IPS DF 6.9 (cell line): ENCODE measurements around the gene NCBP3.

Source experiments
- DNase-seq: peaks from one replicate; pipeline ENCODE4 v3.0.0-alpha.2; 2013; ENCODE audit warnings: low read depth, low spot score
- H3K27ac ChIP-seq: one replicate; pipeline ENCODE4 v1.5.1; 2013; ENCODE audit warnings: low read length, control low read depth
- H3K27me3 ChIP-seq: 2 replicates; pipeline ENCODE4 v1.6.1; 2013; ENCODE audit warnings: mild to moderate bottlenecking, low read length; ENCODE audit not compliant: control insufficient read depth, insufficient read depth
- H3K36me3 ChIP-seq: 2 replicates; pipeline ENCODE4 v1.6.1; 2013; ENCODE audit warnings: low read length; ENCODE audit not compliant: control insufficient read depth, insufficient read depth
- H3K4me1 ChIP-seq: 2 replicates; pipeline ENCODE4 v1.6.1; 2013; ENCODE audit warnings: low read length; ENCODE audit not compliant: control insufficient read depth, insufficient read depth
- H3K4me3 ChIP-seq: 2 replicates; pipeline ENCODE4 v1.5.1; 2013; ENCODE audit warnings: mild to moderate bottlenecking, low read length
- H3K9me3 ChIP-seq: 2 replicates; pipeline ENCODE4 v1.6.1; 2013; ENCODE audit warnings: low read length, inconsistent platforms; ENCODE audit not compliant: control insufficient read depth, insufficient read depth
- WGBS: extraction: QIAGEN DNeasy Blood & Tissue Kit; methylation state at CpG from one replicate; pipeline ENCODE4 v1.1.7; 2013; ENCODE audit warnings: mixed read lengths, missing lambda C conversion rate; ENCODE audit not compliant: insufficient read length, insufficient coverage; 5-methylcytosine and 5-hydroxymethylcytosine counted together

Gene NCBP3

DNA sequence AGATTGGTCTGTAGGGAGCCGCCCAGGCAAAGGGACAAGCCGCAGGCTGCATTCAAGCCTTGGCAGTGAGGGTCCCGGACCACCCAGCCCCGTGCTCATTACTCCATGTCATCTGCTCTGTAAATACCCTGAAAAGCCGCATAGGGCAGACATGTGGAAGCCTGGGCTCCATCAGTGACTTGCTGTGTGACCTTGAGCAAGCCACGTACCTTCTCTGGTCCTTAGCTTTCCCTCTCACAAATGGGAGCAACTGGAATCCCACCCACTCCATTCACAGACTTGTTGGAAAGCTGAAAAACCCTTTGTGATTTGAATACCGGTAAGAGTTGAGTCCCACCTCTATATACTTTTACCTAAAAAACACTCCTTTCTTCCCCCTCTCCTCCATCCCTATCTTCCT is 34.9 kb upstream of the NCBP3 start:
- Histone ChIP-seq H3K4me3 (no peak overlapping the region), H3K27ac (no peak overlapping the region), H3K9me3 (no peaks in the 10 kb centered on the region), H3K27me3 (no peaks in the 10 kb centered on the region), H3K36me3 (peaks cover 8% of the 10 kb centered on the region; the same call in 1 of the 2 replicates), H3K4me1 (no peaks in the 10 kb centered on the region)
- no CpG with 5 or more reads among the region's 7 CpGs for WGBS
- no peak for DNase-seq

- H3K4me1 ChIP-seq = no peaks in the 10 kb centered on the region
- H3K27me3 ChIP-seq = no peaks in the 10 kb centered on the region
- DNase-seq = no peak
- no peaks in the 10 kb centered on the region for H3K9me3 ChIP-seq
- H3K36me3 ChIP-seq = peaks cover 11% of the 10 kb centered on the region; the same call in 1 of the 2 replicates
- H3K27ac ChIP-seq = no peak overlapping the region
- H3K4me3 ChIP-seq = no peak overlapping the region
- no CpG with 5 or more reads among the region's 25 CpGs for WGBS
Measured at GRCh38 chr17:3879591-3880417, 33.8 kb upstream of the NCBP3 start.

DNA sequence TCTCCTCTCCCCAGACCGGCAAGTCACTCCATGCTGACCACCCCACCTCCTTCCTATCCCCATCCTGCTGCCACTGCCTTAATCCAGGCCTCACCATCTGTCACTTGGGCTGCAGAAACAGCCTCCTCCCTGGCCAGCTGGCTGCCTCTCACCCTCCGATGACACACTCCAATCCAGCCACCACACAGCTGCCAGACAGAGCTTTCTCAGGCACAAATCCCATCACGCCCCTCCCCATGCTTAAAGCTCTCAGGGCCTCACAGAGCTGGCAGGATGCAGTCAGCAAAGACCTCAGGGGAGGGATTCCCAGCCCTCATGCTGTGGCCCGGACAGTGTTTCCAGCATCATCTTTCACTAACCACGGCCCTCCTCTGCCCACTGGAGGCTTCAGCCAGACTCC is 33.1 kb upstream of the NCBP3 start:
- no peak for DNase-seq
- peaks cover 11% of the 10 kb centered on the region; the same call in 1 of the 2 replicates for H3K36me3 ChIP-seq
- H3K27me3 ChIP-seq = no peaks in the 10 kb centered on the region
- no peak overlapping the region for H3K4me3 ChIP-seq
- no peaks in the 10 kb centered on the region for H3K4me1 ChIP-seq
- whole genome bisulfite sequencing = no CpG with 5 or more reads among the region's 5 CpGs
- H3K9me3 ChIP-seq = no peaks in the 10 kb centered on the region
- no peak overlapping the region for H3K27ac ChIP-seq

DNA sequence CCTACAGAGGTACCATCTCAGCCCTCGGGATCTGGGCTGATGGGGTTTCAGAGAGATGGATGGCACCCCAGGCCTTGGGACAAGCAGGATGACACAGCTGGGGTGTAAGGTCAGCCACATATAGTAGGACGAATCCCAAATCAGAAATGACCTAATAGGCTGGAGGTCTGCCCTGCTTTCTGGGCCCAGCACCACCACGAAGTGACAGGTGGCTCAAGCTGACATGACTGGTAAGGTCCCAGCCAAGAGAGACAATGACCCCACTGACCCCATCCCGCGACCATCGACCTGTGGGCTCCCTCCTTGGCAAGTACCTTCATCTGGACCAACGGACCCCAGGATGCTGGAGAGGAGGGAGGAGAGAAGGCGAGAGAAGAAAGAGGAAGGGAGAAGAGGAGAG is 31.2 kb upstream of the NCBP3 start:
- no peak overlapping the region for H3K4me3 ChIP-seq
- no peak overlapping the region for H3K27ac ChIP-seq
- H3K36me3 ChIP-seq = peaks cover 7% of the 10 kb centered on the region; the same call in 1 of the 2 replicates
- no peaks in the 10 kb centered on the region for H3K27me3 ChIP-seq
- H3K4me1 ChIP-seq = no peaks in the 10 kb centered on the region
- no CpG with 5 or more reads among the region's 8 CpGs for WGBS
- no peaks in the 10 kb centered on the region for H3K9me3 ChIP-seq
- no peak for DNase-seq

- H3K4me3 ChIP-seq = no peak overlapping the region
- 100% methylated on average over 1 of the region's 7 CpGs for WGBS
- no peaks in the 10 kb centered on the region for H3K9me3 ChIP-seq
- no peaks in the 10 kb centered on the region for H3K4me1 ChIP-seq
- no peaks in the 10 kb centered on the region for H3K27me3 ChIP-seq
- peaks cover 10% of the 10 kb centered on the region; the same call in 1 of the 2 replicates for H3K36me3 ChIP-seq
- no peak overlapping the region for H3K27ac ChIP-seq
- DNase-seq = no peak
Measured at GRCh38 chr17:3875317-3875716, 29.3 kb upstream of the NCBP3 start.

GRCh38 chr17:3873862-3874261 is 27.8 kb upstream of the NCBP3 start:
- Histone ChIP-seq H3K36me3 (peaks cover 10% of the 10 kb centered on the region; the same call in 1 of the 2 replicates), H3K27me3 (no peaks in the 10 kb centered on the region), H3K9me3 (no peaks in the 10 kb centered on the region), H3K27ac (no peak overlapping the region), H3K4me3 (no peak overlapping the region), H3K4me1 (no peaks in the 10 kb centered on the region)
- no peak for DNase-seq
- no CpG with 5 or more reads among the region's 10 CpGs for WGBS

DNA sequence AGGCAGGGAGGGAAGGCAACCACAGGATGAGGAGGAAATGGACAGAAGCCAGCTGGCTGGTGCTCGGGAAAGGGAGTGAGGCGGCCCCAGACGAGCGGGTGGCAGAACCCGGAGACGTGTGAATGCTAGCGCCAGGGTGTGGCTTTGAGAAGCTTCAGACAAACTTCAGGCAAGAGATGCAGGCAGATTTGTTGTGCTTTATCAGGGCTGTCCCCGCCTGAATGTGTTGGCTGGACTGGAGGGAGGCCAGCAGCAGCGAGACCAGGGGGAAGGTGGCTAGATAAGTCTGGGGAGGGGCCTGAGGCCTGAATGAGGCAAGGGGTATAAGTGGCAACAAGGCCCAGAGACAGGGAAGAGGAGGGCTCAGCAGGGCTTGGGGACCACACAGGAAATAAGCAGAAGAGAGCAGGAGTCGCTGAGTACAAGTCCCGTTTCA is 24.8 kb upstream of the NCBP3 start:
- Histone ChIP-seq H3K36me3 (0 out of 2 replicates have a peak, but pooled peaks cover 7% of the 10 kb centered on the region), H3K27ac (no peak overlapping the region), H3K27me3 (no peaks in the 10 kb centered on the region), H3K9me3 (no peaks in the 10 kb centered on the region), H3K4me1 (no peaks in the 10 kb centered on the region), H3K4me3 (no peak overlapping the region)
- no peak for DNase-seq
- no CpG with 5 or more reads among the region's 11 CpGs for WGBS

- Histone ChIP-seq H3K4me3 (no peak overlapping the region), H3K4me1 (no peaks in the 10 kb centered on the region), H3K27me3 (no peaks in the 10 kb centered on the region), H3K27ac (no peak overlapping the region), H3K36me3 (0 out of 2 replicates have a peak, but pooled peaks cover 5% of the 10 kb centered on the region), H3K9me3 (no peaks in the 10 kb centered on the region)
- no peak for DNase-seq
- WGBS = no CpG with 5 or more reads among the region's 11 CpGs
Measured at GRCh38 chr17:3867606-3868005, 21.6 kb upstream of the NCBP3 start.

DNA sequence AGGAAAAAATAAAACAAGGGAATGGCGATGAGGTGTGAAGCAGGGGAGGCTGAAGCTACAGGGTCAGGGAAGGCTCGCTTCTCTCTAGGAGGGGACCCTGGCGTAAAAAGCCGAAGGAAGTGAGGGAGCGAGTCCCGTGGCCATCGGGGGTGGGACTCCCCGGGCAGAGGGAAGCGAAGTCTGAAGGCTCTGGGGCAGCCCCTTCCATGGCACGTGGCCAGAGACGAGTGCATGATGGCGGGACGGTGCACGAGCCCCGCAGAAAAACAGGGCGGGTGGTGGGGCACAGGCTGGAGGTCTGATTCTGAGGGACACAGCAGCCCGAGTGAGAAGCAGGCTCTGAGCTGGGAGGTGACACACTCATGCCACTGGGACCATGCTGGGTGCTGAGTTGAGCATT is 21.1 kb upstream of the NCBP3 start:
- H3K4me3 ChIP-seq = no peak overlapping the region
- H3K27me3 ChIP-seq = no peaks in the 10 kb centered on the region
- no peak overlapping the region for H3K27ac ChIP-seq
- no peaks in the 10 kb centered on the region for H3K4me1 ChIP-seq
- H3K36me3 ChIP-seq = 0 out of 2 replicates have a peak, but pooled peaks cover 4% of the 10 kb centered on the region
- WGBS = no CpG with 5 or more reads among the region's 17 CpGs
- no peak for DNase-seq
- H3K9me3 ChIP-seq = no peaks in the 10 kb centered on the region

DNA sequence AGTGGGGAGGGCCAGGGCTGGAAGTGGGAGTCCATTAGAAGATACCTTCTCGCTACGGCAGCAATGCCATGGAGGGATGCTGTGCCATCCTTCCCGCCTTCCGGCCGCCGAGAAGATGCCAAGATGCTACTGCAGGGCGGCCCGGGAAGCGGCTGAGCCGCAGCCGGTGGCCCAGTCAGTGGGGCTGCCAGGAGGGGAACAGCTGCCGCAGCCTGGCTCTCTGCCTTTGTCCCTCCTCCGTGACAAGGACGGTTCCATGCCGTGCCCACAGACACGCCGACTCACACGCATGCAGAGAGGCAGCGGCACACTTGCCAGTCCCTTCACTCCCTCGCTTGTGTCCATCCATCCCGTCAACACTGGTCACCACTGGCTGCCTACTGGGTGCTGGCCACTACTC is 20.2 kb upstream of the NCBP3 start:
- H3K4me3 ChIP-seq = no peak overlapping the region
- no peaks in the 10 kb centered on the region for H3K4me1 ChIP-seq
- no peaks in the 10 kb centered on the region for H3K9me3 ChIP-seq
- WGBS = no CpG with 5 or more reads among the region's 21 CpGs
- no peaks in the 10 kb centered on the region for H3K27me3 ChIP-seq
- no peak overlapping the region for H3K27ac ChIP-seq
- no peak for DNase-seq
- H3K36me3 ChIP-seq = peaks cover 6% of the 10 kb centered on the region; the same call in 1 of the 2 replicates

- H3K4me3 ChIP-seq = no peak overlapping the region
- no CpG with 5 or more reads among the region's 8 CpGs for WGBS
Measured at GRCh38 chr17:3865176-3865575, 19.1 kb upstream of the NCBP3 start.

More at GRCh38 chr17:3865176-3865575, 19.1 kb upstream of the NCBP3 start:
- Histone ChIP-seq H3K27ac (no peak overlapping the region), H3K9me3 (no peaks in the 10 kb centered on the region), H3K27me3 (no peaks in the 10 kb centered on the region), H3K36me3 (peaks cover 14% of the 10 kb centered on the region), H3K4me1 (no peaks in the 10 kb centered on the region)
- DNase-seq = no peak
